Lower lobe of right lung (tissue), 2 donors: Measurements from ENCODE around the gene RENBP. TPM values are rescaled to one million over a fixed set of nuclear protein-coding genes. Genes with fewer than 3 reads are reported as not detected.

Experiments used
- ATAC-seq, 2 donors: fragments of 200-7000 bp; cut with Tn5 transposase; one replicate each; pipeline ENCODE4 v1.9.1; 2020 to 2022; ENCODE audit warnings: mild to moderate bottlenecking in 2 of 2, moderate library complexity in 2 of 2
- DNase-seq: peaks from one replicate; pipeline ENCODE4 v3.0.0-alpha.2; 2020
- H3K27ac ChIP-seq: fragments of 200-600 bp; one replicate; pipeline ENCODE4 v1.8.0; 2022
- H3K27me3 ChIP-seq: fragments of 200-600 bp; one replicate; pipeline ENCODE4 v1.8.0; 2022; ENCODE audit warnings: low read depth
- H3K36me3 ChIP-seq: fragments of 200-600 bp; one replicate; pipeline ENCODE4 v1.8.0; 2022; ENCODE audit warnings: mild to moderate bottlenecking
- H3K4me1 ChIP-seq: fragments of 200-600 bp; one replicate; pipeline ENCODE4 v1.8.0; 2022
- H3K4me3 ChIP-seq: fragments of 200-600 bp; one replicate; pipeline ENCODE4 v1.8.0; 2022; ENCODE audit warnings: mild to moderate bottlenecking
- H3K9me3 ChIP-seq: fragments of 200-600 bp; one replicate; pipeline ENCODE4 v1.8.0; 2022
- CTCF ChIP-seq: fragments of 200-600 bp; IDR thresholded peaks from one replicate; pipeline ENCODE4 v1.8.0; 2022; ENCODE audit warnings: antibody characterized with exemption, mild to moderate bottlenecking
- intact Hi-C: fragments of 100-400 bp; cut with DNase I; formaldehyde crosslinking; loops from one replicate; pipeline ENCODE4 v1.11.0; 2022
- total RNA-seq: library from RNA; stranded (reverse); fragmentation: NEBNext Ultra II Directional; extraction: Animal tissue kit (Norgen Biotek cat#: 25700); gene quantifications from one replicate; pipeline ENCODE4 v1.2.1, GENCODE V29; 2021
- donor health status: DM: no; HTN: yes; CAD: no; lungs with severe emphysema.

The RENBP gene
- total RNA-seq, 1 donor from 2014 or later = 57.0 TPM

DNA sequence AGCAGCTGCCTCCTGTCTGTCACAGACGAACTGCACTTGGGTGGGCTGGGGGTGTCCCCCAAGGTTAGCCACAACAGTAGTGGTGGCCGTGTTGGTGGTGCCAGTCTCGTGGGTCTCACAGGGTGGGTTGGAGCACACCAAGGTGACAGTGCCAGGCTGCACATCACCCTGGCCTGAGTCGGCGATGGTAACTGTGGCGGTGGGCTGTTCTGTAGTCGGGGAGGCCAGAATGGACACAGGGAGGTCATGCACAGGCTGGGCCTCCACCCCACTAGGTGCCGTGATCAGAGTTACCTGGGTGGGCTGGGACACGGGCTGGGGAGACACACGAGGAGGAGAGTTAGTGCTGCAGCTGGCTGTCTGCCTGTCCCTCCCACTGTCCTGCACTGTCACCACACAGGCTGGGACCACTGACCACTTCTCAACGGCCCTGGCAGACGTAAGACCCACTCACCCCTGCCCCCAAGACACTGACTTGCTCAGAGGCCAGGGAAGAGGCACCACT is 10.8 kb upstream of the RENBP start:
- DNase-seq (no peak), ATAC-seq (no peak)
- Histone ChIP-seq H3K27ac (no peak overlapping the region), H3K4me1 (no peaks in the 10 kb centered on the region), H3K9me3 (no peaks in the 10 kb centered on the region), H3K36me3 (peaks cover 98% of the 10 kb centered on the region), H3K4me3 (no peak overlapping the region), H3K27me3 (no peaks in the 10 kb centered on the region)
- intact Hi-C loops = loop anchor here (10.0 kb wide), 1 partner anchor 190 kb away; the partner anchor contains the start of gene PLXNB3
- no peak for TF ChIP-seq CTCF

GRCh38 chrX:153954558-153955227 is 10.2 kb upstream of the RENBP start:
- no peak for TF ChIP-seq CTCF
- Histone ChIP-seq H3K4me1 (peaks cover 3% of the 10 kb centered on the region), H3K4me3 (no peak overlapping the region), H3K9me3 (no peaks in the 10 kb centered on the region), H3K27ac (no peak overlapping the region), H3K27me3 (no peaks in the 10 kb centered on the region), H3K36me3 (peaks cover 98% of the 10 kb centered on the region)
- intact Hi-C loops = loop anchor here (10.0 kb wide), 1 partner anchor 190 kb away; the partner anchor contains the start of gene PLXNB3
- DNase-seq = no peak
- ATAC-seq = no peak

GRCh38 chrX:153953892-153954557 is 9.6 kb upstream of the RENBP start:
- no peak for ATAC-seq
- Histone ChIP-seq H3K27ac (peak overlapping the region; percentile 36), H3K36me3 (peaks cover 98% of the 10 kb centered on the region)

DNA sequence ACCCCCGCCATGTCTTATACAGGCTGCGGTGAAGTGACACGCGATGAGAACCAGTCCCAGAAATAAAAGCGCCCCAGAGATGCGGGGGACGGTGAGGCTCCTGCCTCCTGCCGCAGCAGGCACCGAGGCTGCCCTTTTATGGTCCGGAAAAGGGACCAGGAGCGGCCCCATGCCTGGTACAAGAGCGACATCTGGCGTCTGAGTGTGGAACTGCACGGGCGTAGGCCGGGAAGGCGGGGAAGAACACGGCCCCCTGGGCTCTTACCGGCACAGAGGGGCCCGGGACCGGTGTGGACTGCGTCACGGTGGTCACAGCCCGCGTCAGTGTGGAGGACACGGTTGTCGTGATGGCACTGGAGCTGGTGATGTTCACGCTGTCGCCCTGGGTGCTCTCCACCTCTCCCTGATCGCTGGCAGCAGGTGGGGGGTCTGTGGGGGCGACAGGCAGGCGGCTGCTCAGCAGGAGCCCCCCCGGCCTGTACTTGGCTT is 8.9 kb upstream of the RENBP start:
- peak; percentile 73 to 83 for ATAC-seq
- H3K27ac ChIP-seq = peak overlapping the region; percentile 36
- intact Hi-C loops = loop anchor here (10.0 kb wide), 1 partner anchor 189 kb away; the partner anchor contains the start of gene PLXNB3
- H3K9me3 ChIP-seq = no peaks in the 10 kb centered on the region
- H3K27me3 ChIP-seq = no peaks in the 10 kb centered on the region
- peak; percentile 70 for DNase-seq
- peaks cover 5% of the 10 kb centered on the region for H3K4me1 ChIP-seq
- no peak overlapping the region for H3K4me3 ChIP-seq
- peak; percentile 88 for TF ChIP-seq CTCF
- peaks cover 92% of the 10 kb centered on the region for H3K36me3 ChIP-seq

More at GRCh38 chrX:153953892-153954557, 9.6 kb upstream of the RENBP start:
- intact Hi-C loops = loop anchor here (10.0 kb wide), 1 partner anchor 189 kb away; the partner anchor contains the start of gene PLXNB3
- H3K4me1 ChIP-seq = peaks cover 5% of the 10 kb centered on the region
- no peaks in the 10 kb centered on the region for H3K9me3 ChIP-seq
- DNase-seq = no peak
- H3K27me3 ChIP-seq = no peaks in the 10 kb centered on the region
- no peak overlapping the region for H3K4me3 ChIP-seq
- no peak for TF ChIP-seq CTCF

DNA sequence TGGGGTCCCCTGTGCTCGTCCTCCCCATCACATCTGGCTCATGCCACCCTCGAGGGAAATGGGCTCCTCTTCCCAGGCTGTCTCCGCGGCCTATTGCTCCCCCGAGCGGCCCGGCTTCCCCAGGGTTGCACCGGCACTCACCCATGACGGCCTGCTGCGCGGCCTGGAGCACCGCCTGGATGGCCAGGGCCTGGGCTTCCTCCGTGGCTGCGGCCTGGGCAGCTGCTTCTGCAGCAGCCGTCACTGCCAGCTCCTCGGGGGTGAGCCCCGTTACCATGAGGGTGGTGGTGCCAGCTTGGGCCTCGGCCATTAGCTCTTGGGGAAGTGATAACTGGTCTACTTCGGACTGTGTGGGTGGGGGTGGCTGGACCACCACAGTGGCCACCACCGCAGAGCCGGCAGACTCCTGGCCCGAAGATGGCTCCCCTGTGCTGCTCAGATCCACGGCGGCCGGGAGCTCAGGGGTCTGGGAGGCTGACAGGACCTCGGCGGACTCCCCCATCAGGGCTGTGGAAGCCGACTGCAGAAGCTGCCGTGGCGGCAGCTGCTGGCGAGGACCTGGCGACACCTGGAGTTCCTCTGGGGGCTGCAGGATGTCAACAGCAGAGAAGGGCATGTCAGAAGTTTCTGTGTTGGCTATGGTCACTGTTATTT is 8.1 kb upstream of the RENBP start:
- Histone ChIP-seq H3K36me3 (peaks cover 87% of the 10 kb centered on the region), H3K4me1 (peaks cover 5% of the 10 kb centered on the region), H3K27me3 (no peaks in the 10 kb centered on the region), H3K9me3 (no peaks in the 10 kb centered on the region), H3K27ac (no peak overlapping the region), H3K4me3 (no peak overlapping the region)
- DNase-seq (no peak), ATAC-seq (no peak)
- TF ChIP-seq CTCF = no peak
- intact Hi-C loops = loop anchor here (10.0 kb wide), 1 partner anchor 188 kb away; the partner anchor contains the start of gene PLXNB3
